Omental fat pad (tissue), 4 donors: ENCODE data around the gene CLDN18. TPM values are rescaled to one million over a fixed set of nuclear protein-coding genes. Genes with fewer than 3 reads are reported as not detected.

ENCODE experiments used
- ATAC-seq: fragments of 150-250 bp; one replicate; pipeline ENCODE4 v1.9.1; 2016; ENCODE audit warnings: mild to moderate bottlenecking, moderate library complexity; ENCODE audit not compliant: low FRiP score
- DNase-seq: peaks from one replicate; pipeline ENCODE4 v3.0.0-alpha.2; 2019; ENCODE audit warnings: low spot score
- total RNA-seq, 4 donors: library from RNA; depleted of rRNA; stranded (reverse); fragments of >200 nt; gene quantifications; one replicate each; pipeline ENCODE4 v1.1.0, GENCODE V29; 2016
- TF ChIP-seq, protein P1 (sequence below), 3 donors: fragments of 450-650 bp; IDR thresholded peaks; one replicate each; pipeline ENCODE4 v1.5.1; 2016 to 2017; ENCODE audit warnings: antibody characterized with exemption in 3 of 3, mild to moderate bottlenecking in 3 of 3, moderate library complexity in 2 of 3

Gene CLDN18
- total RNA-seq, 4 donors from 2014 or later, result not detected

DNA sequence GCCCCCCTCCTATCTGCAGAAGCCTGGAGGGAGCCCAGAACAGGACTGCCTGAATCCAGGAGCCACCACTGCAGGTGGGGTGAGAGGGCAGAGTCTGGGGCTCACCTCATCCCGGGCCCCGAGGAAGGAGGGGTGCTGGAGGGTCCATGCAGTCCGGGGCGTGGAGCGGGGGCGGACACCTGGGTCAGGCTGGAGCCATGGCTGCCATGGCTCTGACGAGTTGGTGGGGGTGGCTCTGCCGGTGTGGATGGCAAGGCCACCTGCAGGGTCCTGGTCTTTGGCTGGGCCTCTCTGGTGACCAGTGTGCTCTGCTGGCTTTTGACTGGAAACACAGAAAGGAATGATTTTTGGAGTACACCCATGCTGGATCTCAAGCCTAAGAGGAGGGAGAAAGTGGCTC is 58.1 kb downstream of the CLDN18 start:
- DNase-seq (no peak), ATAC-seq (no peak)
- TF ChIP-seq, protein P1, sequence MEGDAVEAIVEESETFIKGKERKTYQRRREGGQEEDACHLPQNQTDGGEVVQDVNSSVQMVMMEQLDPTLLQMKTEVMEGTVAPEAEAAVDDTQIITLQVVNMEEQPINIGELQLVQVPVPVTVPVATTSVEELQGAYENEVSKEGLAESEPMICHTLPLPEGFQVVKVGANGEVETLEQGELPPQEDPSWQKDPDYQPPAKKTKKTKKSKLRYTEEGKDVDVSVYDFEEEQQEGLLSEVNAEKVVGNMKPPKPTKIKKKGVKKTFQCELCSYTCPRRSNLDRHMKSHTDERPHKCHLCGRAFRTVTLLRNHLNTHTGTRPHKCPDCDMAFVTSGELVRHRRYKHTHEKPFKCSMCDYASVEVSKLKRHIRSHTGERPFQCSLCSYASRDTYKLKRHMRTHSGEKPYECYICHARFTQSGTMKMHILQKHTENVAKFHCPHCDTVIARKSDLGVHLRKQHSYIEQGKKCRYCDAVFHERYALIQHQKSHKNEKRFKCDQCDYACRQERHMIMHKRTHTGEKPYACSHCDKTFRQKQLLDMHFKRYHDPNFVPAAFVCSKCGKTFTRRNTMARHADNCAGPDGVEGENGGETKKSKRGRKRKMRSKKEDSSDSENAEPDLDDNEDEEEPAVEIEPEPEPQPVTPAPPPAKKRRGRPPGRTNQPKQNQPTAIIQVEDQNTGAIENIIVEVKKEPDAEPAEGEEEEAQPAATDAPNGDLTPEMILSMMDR (IDR thresholded peaks at IDR 0.05), result no peak

DNA sequence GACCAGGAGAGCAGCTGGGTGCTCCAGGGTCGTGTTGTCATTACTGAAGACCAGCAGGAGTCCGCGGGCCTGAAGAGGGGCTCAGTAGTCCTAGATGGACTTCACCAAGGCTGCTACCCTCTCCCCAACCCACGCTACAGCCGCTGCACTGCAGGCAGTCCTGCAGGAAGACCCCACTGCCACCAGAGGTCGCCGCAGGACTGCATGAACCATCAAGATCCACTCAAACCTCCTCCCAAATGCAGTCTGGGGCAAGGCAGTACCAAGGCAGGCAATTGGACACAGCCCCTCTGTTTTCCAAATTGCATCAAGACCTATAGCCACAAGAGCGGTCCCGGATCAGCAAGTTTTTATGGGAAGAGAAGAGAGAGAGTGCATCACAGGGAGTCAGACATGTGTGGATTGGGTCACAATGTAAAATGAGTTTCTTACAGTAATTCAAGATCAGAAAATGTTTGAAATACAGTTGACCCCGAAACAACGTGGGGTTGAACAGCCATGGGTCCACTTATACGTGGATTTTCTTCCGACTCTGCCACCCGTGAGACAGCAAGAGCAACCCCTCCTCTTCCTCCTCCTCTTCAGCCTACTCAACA is 58.7 kb downstream of the CLDN18 start:
- DNase-seq (peak; percentile 43), ATAC-seq (peak; percentile 65)
- TF ChIP-seq, protein P1 (IDR thresholded peaks at IDR 0.05), result peak in 2 of 3 donors; percentile 37 to 96

DNA sequence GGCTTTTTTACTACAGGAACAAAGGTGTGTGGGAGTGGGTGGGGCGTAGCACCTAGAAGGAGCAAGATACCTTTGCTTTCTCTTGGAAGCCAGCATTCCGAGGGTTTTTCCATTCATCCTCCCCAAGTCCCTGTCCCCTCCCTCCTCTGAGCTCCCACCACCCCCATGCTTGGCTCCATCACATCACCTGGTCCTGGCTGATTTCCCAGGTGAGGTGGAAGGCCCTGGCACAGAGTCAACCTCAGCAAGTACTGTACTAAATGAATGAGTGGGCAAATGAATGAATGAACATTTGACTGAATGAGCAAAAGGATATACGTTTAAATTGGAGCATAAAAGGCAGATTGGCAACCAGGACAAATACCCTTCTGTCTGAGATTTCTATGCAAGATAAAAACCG is 60.0 kb downstream of the CLDN18 start:
- ATAC-seq (no peak), DNase-seq (no peak)

DNA sequence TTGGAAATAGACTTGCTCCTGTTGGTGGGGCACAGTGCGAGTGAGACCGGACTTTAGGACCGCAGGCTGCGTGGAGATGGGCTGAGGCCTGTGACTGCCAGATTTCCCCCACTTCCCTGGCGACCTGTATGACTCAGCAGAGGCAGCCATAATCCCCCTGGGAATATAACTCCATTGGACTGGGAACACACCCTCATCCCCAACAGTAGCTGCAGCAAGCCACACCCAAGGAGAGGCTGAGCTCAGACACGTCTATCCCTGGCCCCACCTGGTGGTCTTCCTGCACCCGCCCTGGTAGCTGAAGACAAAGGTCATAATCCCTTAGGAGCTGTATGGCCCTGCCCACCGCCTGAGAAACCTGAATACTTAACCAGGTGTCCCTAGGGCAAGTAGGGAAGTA is 62.8 kb downstream of the CLDN18 start:
- TF ChIP-seq, protein P1 (IDR thresholded peaks at IDR 0.05), result no peak
- DNase-seq (no peak), ATAC-seq (no peak)

More for the DNA sequence above, 60.0 kb downstream of the CLDN18 start:
- TF ChIP-seq, protein P1 (IDR thresholded peaks at IDR 0.05), result no peak

DNA sequence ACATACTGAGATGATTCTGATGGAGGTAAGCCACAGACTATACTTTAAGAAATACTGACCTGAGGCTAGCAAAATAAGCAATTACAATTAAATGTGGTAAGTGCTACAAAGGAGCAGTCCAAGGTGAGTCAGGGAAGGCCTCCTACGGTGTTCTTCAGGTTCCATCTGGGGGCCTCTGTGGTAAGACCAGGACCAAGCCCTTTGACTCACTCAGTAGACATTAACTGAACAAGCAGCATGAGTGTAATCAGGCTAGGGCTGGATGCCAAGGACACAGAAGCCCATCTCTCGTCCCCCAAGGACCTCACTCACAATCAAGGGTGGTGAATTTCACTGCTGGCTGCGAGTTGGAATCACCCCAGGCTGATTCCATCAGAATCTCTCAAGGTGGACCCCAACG is 68.1 kb downstream of the CLDN18 start:
- DNase-seq, result no peak
- TF ChIP-seq, protein P1 (IDR thresholded peaks at IDR 0.05), result no peak
- ATAC-seq, result no peak

DNA sequence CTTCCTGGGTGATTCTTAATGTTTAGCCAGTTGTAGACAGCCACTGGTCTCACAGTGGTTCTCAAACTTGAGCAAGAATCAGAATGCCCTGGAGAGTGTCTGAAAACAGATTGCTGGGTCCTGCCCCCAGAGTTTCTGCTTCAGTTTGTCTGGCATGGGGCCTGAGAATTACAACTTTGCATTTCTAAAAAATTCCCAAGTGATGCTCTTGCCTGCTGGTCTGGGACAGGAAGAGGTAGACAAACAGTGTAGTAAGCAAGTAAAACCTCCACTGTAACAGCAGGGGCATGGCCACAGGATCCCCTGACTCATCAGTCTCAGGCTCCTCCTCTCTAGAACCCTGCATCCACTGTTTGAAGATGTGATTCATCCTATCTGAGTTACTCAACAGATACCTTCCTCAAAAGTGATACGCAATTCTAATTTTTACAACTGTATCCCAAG is 69.0 kb downstream of the CLDN18 start:
- ATAC-seq (peak; percentile 83), DNase-seq (no peak)
- TF ChIP-seq, protein P1 (IDR thresholded peaks at IDR 0.05), result no peak

DNA sequence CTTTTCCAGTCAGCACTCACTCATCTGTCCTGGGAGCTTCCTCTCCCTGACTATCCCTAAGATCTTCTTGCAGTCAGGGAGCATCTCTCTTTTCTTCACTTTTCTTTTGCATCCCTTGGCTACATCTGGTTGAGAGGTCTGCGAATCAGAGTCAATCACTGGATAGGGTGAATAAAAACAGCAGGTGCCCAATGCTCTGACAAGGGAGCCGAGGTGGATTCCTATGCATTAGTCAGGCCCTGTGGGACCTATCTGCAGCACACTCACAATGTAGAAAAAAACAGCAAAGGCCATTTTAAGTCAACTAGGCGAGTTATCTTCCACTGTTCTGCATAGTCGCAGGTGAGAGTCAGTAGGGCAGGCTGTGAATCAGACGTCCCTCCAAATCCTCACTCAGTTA is 69.9 kb downstream of the CLDN18 start:
- DNase-seq, result no peak
- ATAC-seq, result no peak
- TF ChIP-seq, protein P1 (IDR thresholded peaks at IDR 0.05), result no peak
